Measurements from ENCODE around the gene KCNF1.

DNA sequence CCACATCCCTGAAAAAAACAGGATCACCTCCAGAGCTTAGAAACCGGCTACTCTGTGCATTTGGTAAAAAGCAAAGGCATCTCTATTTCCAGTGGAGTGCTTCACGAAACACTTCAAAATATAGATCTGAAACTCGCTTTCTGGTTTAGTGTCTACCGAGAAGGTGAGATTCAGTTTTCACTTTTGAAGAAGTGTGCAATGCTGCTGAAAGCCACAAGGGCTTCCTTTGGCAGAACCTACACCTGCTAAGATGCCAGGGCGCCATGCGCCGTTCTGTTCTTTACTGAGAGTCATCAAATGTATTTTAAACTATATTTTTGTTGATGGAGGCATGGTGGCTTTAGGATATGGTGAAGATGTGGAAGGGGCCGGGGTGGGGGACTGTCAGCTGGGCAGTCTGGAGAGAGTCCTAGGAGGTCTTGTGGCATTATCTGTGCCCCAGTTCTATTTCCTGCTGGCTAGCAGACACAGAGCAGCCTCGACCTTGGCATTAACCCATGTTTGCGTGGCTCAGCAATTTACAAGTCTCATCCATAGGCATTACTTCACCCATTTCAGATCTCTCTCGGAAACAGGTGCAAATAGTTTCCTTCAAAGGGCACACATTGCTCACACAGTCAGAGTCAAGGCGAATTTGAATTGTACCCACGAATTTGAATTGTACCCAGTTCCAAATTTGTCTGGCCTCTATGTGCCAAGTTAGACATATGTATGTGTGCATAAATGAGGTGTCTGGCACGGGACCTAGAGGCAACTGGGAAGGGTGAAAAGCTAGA lies 46.7 kb upstream of the KCNF1 start:
- TF ChIP-seq, protein P1, sequence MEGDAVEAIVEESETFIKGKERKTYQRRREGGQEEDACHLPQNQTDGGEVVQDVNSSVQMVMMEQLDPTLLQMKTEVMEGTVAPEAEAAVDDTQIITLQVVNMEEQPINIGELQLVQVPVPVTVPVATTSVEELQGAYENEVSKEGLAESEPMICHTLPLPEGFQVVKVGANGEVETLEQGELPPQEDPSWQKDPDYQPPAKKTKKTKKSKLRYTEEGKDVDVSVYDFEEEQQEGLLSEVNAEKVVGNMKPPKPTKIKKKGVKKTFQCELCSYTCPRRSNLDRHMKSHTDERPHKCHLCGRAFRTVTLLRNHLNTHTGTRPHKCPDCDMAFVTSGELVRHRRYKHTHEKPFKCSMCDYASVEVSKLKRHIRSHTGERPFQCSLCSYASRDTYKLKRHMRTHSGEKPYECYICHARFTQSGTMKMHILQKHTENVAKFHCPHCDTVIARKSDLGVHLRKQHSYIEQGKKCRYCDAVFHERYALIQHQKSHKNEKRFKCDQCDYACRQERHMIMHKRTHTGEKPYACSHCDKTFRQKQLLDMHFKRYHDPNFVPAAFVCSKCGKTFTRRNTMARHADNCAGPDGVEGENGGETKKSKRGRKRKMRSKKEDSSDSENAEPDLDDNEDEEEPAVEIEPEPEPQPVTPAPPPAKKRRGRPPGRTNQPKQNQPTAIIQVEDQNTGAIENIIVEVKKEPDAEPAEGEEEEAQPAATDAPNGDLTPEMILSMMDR (IDR thresholded peaks at IDR 0.05 in 2 of 3, conservative IDR thresholded peaks at IDR 0.05 in 1 of 3; ENCODE audit: borderline replicate concordance in 1 of 3, insufficient read depth in 1 of 3, low read depth in 2 of 3, low read length in 2 of 3): peak in 2 of 3 experiments; percentile 33 to 44; a peak in 3 of 6 replicates
- TF ChIP-seq EZH2 (IDR thresholded peaks at IDR 0.05) (no peak), POLR2A (IDR thresholded peaks at IDR 0.05; ENCODE audit: borderline replicate concordance, extremely low read depth, insufficient read depth, insufficient read length) (no peak)

All from HCT116 (cell line).